ENCODE data around the gene PAFAH2. TPM values are rescaled to one million over a fixed set of nuclear protein-coding genes. Genes with fewer than 3 reads are reported as not detected.

Gene PAFAH2
- total RNA-seq, 1 donor from 2014 or later: 22.6 TPM

DNA sequence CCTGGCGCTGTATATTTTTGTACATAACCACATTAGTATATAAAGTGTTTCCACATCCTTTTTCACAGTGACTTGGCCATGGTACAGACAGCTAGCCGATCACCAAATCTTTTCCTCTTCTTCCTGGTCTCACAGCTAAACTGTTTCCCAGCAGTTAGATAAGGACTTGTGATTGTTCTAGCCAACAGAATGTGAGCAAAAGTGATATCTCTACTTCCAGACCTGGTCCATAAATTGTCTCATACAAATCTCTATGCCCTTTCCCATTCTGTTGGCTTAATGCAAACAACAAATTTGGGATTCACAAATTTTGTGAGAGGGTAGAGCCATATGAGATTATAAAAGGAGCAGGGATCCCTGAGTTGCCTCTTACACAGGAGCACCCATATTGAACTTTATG lies 19.5 kb downstream of the PAFAH2 start:
- intact Hi-C loops (cut with DNase I): no loop called here
- no peaks in the 10 kb centered on the region for H3K4me1 ChIP-seq
- ATAC-seq (no peak), DNase-seq (no peak)
- H3K9me3 ChIP-seq: no peaks in the 10 kb centered on the region
- no peak overlapping the region for H3K4me3 ChIP-seq
- no peaks in the 10 kb centered on the region for H3K27me3 ChIP-seq
- TF ChIP-seq, protein P1, sequence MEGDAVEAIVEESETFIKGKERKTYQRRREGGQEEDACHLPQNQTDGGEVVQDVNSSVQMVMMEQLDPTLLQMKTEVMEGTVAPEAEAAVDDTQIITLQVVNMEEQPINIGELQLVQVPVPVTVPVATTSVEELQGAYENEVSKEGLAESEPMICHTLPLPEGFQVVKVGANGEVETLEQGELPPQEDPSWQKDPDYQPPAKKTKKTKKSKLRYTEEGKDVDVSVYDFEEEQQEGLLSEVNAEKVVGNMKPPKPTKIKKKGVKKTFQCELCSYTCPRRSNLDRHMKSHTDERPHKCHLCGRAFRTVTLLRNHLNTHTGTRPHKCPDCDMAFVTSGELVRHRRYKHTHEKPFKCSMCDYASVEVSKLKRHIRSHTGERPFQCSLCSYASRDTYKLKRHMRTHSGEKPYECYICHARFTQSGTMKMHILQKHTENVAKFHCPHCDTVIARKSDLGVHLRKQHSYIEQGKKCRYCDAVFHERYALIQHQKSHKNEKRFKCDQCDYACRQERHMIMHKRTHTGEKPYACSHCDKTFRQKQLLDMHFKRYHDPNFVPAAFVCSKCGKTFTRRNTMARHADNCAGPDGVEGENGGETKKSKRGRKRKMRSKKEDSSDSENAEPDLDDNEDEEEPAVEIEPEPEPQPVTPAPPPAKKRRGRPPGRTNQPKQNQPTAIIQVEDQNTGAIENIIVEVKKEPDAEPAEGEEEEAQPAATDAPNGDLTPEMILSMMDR (IDR thresholded peaks at IDR 0.05): no peak
- no peak overlapping the region for H3K27ac ChIP-seq
- H3K36me3 ChIP-seq: peaks cover 87% of the 10 kb centered on the region

DNA sequence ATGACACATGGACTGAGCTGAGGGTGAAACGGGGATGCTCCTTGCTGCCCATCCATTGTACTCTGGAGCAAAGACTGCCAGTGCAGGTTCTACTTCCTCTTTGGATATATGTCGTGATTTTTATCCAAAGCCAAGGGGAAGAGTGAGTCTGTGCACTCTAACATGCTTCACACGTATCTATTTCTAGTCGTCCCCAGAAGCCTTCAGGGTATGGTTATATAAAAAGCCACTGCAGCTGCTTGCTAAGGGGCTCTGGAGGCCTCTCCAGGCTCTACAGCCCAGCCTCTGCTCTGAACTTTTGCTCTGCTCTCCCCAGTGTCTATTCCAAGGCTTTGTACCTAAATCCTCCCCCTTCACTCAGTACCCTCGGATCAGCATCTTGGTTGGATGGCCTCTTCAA lies 20.1 kb downstream of the PAFAH2 start:
- ATAC-seq: no peak
- TF ChIP-seq, protein P1 (IDR thresholded peaks at IDR 0.05): no peak
- Histone ChIP-seq H3K9me3 (no peaks in the 10 kb centered on the region), H3K4me3 (no peak overlapping the region), H3K27me3 (no peaks in the 10 kb centered on the region), H3K36me3 (peaks cover 87% of the 10 kb centered on the region), H3K27ac (no peak overlapping the region), H3K4me1 (no peaks in the 10 kb centered on the region)
- intact Hi-C loops (cut with DNase I): no loop called here
- DNase-seq: no peak

GRCh38 chr1:25973610-25974321 lies 24.1 kb downstream of the PAFAH2 start:
- TF ChIP-seq, protein P1 (IDR thresholded peaks at IDR 0.05): no peak
- DNase-seq: no peak
- intact Hi-C loops (cut with DNase I): no loop called here
- Histone ChIP-seq H3K4me3 (no peak overlapping the region), H3K9me3 (no peaks in the 10 kb centered on the region), H3K27me3 (no peaks in the 10 kb centered on the region), H3K36me3 (peaks cover 77% of the 10 kb centered on the region), H3K4me1 (no peaks in the 10 kb centered on the region), H3K27ac (no peak overlapping the region)
- no peak for ATAC-seq

DNA sequence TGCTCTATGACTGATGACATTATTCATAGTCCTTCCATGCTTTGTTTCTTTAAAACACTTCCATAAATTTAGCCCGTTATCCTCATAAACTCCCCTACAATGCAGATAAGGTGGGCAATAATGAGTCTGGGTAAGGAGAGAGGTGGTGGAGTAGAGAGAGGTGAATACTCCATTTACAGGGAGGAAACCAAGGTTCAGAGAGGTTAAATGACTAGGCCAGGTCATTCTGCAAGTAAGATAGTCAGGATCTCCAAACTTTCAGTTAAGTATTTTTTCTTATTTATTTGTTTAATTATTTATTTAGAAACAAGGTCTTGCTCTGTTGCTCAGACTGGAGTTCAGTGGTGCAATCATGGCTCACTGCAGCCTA lies 26.1 kb downstream of the PAFAH2 start:
- no peaks in the 10 kb centered on the region for H3K9me3 ChIP-seq
- peaks cover 82% of the 10 kb centered on the region for H3K36me3 ChIP-seq
- TF ChIP-seq, protein P1 (IDR thresholded peaks at IDR 0.05): no peak
- DNase-seq: no peak
- ATAC-seq: no peak
- H3K4me1 ChIP-seq: no peaks in the 10 kb centered on the region
- no peak overlapping the region for H3K4me3 ChIP-seq
- H3K27me3 ChIP-seq: no peaks in the 10 kb centered on the region
- intact Hi-C loops (cut with DNase I): no loop called here
- H3K27ac ChIP-seq: no peak overlapping the region

GRCh38 chr1:25971066-25971810 lies 26.6 kb downstream of the PAFAH2 start:
- DNase-seq (no peak), ATAC-seq (peak; percentile 62)
- Histone ChIP-seq H3K27ac (no peak overlapping the region), H3K9me3 (no peaks in the 10 kb centered on the region), H3K4me3 (no peak overlapping the region), H3K36me3 (peaks cover 76% of the 10 kb centered on the region), H3K27me3 (no peaks in the 10 kb centered on the region), H3K4me1 (no peaks in the 10 kb centered on the region)
- intact Hi-C loops (cut with DNase I): no loop called here
- TF ChIP-seq, protein P1 (IDR thresholded peaks at IDR 0.05): no peak

All from upper lobe of right lung (tissue), 1 donor.